Muscle layer of colon (tissue), 2 donors: ENCODE measurements around the gene CUEDC1.
A peak's percentile ranks its signal among the peaks of the same experiment; 100 is the strongest.
"Not testable (repeated sequence)": the region's sequence is repeated elsewhere in the genome, so short reads cannot be mapped to it uniquely, and the experiment has no call there.

Experiments
- H3K27ac ChIP-seq: one replicate; pipeline ENCODE4 v1.7.0; 2013; ENCODE audit warnings: low read depth, mild to moderate bottlenecking, low read length, moderate library complexity
- H3K27me3 ChIP-seq, 2 donors: one replicate each; pipeline ENCODE4 v1.7.0; 2013; ENCODE audit warnings: low read length in 2 of 2, mild to moderate bottlenecking in 2 of 2; ENCODE audit not compliant: insufficient read depth in 2 of 2, control insufficient read depth in 1 of 2
- H3K36me3 ChIP-seq: one replicate; pipeline ENCODE4 v1.7.0; 2013; ENCODE audit warnings: mild to moderate bottlenecking, low read length; ENCODE audit not compliant: insufficient read depth
- H3K4me1 ChIP-seq: one replicate; pipeline ENCODE4 v1.7.0; 2013; ENCODE audit warnings: mild to moderate bottlenecking, low read length; ENCODE audit not compliant: insufficient read depth
- H3K4me3 ChIP-seq, 2 donors: one replicate each; pipeline ENCODE4 v1.7.0; 2013; ENCODE audit warnings: low read length in 2 of 2, low read depth in 1 of 2, mild to moderate bottlenecking in 1 of 2, moderate library complexity in 1 of 2
- H3K9ac ChIP-seq: one replicate; pipeline ENCODE4 v1.7.0; 2013; ENCODE audit warnings: low read length
- H3K9me3 ChIP-seq: one replicate; pipeline ENCODE4 v1.7.0; 2013; ENCODE audit warnings: mild to moderate bottlenecking, low read length
- donor health status: abdominal sarcoma.
- donor health status: Adenocarcinoma of cecum.

Gene CUEDC1

DNA sequence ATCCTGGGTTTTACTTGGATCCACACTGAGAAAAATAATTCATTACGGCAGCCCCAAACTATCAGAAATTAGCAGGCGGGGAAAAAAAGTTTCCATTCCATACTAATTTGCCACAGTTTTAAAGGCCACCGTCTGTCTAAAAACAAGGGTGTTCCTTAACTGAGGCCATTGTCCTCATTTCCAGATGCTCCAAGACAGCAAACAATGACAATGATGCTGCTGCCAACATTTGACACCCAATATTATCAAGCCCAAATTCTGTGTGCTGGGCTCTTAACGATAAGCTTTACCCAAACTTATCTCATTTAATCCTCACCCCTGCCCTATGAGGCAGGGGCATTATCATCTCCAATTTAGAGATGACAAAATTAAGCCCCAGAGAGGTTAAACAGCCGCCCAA, 26.3 kb downstream of the CUEDC1 start:
- Histone ChIP-seq H3K9me3 (no peaks in the 10 kb centered on the region), H3K36me3 (no peaks in the 10 kb centered on the region), H3K9ac (no peak overlapping the region), H3K27ac (peak overlapping the region; percentile 59), H3K4me3 (no peak overlapping the region), H3K27me3 (no peaks in the 10 kb centered on the region), H3K4me1 (peaks cover 82% of the 10 kb centered on the region)

DNA sequence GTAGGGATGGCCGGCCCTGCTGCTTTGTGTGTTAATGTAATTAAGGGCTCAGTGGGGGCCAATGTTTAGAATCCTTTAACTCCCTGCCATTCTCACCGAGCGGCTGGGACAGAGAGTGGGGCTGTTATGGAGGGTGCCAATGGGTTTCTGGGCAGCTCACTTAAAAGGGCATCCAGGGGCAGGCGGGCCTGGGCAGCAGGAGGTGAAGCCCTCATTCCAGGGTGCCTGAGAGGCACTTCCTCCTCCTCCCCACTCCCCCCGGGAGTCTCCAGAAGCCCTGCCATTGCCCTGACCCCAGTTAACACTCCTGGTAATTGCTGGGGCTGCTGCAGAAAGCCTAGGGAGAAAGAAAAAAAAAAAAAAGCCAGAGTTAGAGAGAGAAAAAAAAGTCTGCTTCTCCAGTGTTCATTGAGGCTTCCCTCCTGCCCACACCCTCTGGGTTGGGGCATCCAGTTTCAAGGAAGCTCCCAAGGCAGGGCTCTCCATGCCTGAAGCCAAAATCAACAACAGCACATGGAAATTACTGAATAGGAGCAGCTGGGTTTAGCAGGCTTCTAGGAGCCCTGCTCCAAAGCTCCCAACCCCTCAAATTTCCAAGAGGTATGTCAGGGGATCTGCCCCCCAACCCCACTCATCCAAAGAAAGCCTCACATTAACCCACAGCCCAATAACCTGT, 28.0 kb downstream of the CUEDC1 start:
- no peaks in the 10 kb centered on the region for H3K36me3 ChIP-seq
- no peak overlapping the region for H3K4me3 ChIP-seq
- H3K9ac ChIP-seq, result peak overlapping the region; percentile 22
- H3K9me3 ChIP-seq, result no peaks in the 10 kb centered on the region
- peak overlapping the region; percentile 86 for H3K27ac ChIP-seq
- peaks cover 85% of the 10 kb centered on the region for H3K4me1 ChIP-seq
- no peaks in the 10 kb centered on the region for H3K27me3 ChIP-seq

DNA sequence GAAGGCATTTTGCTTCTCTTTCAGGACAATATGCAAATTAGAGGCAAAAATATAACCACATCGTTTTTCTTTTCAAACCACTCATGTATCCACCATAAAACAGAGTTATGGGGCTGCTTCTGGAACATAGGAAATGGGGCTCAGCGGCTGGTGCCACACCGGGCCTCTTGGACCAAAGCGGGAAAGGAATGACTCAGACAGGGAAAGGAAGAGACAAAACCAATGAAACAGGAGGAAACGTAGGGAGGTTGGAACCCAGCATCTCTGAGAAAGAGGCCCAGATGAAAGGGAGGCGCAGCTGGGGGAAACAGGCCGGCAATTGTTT, 28.5 kb downstream of the CUEDC1 start:
- Histone ChIP-seq H3K4me1 (peaks cover 90% of the 10 kb centered on the region), H3K9me3 (no peaks in the 10 kb centered on the region), H3K4me3 (no peak overlapping the region), H3K9ac (peak overlapping the region; percentile 22), H3K36me3 (no peaks in the 10 kb centered on the region), H3K27me3 (no peaks in the 10 kb centered on the region), H3K27ac (peak overlapping the region; percentile 86)

DNA sequence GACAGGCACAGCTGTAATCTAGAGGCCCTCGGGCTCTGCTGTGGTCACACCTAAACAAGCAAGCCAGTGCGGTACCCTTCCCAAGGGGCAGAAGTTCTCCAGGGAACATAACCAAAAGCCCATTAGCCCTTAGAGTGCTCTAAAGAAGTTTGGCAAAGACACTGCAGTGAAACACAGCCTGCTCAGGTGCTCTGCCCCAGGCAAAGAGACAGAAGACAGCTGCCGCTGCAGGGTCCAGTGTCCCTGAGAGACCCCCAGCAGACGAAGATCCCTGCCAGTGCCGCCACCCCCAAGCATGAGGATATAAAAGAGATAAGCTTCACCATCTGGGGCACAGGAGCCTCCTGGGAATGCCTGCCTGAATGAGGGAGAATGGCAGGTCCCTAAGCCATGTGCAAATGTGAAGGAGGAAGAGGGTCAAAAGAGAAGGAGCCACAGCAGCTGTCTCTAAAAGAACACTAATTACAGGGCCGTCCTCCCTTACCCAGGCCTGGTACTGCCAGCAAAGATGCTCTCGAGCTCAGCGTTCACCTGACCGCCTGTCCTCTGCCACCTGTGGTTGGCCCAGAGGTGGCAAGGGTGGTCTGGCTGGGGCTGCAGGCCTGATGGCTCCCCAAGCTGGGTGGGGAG, 29.7 kb downstream of the CUEDC1 start:
- Histone ChIP-seq H3K9me3 (no peaks in the 10 kb centered on the region), H3K27ac (peak overlapping the region; percentile 86), H3K4me3 (no peak overlapping the region), H3K9ac (peak overlapping the region; percentile 22), H3K27me3 (no peaks in the 10 kb centered on the region), H3K4me1 (peaks cover 90% of the 10 kb centered on the region), H3K36me3 (no peaks in the 10 kb centered on the region)

DNA sequence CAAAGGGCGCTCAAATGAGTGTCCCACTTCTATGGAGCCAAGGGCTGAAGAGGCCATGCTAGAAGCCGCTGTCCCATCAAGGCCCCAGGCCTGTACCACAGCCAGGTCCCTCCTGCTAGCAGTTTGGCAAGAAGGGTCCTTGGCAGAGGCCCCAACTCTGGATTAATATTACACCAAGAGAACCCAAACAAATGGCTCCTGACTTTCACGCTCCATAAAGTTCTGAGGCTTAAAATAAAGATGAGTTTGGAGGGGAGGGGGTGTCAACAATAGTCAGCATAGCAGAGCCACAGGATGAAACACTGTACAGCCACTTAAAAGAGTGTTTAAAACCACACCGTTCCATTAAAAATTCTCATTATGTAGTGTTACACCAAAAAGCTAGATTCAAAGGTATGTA, 30.5 kb downstream of the CUEDC1 start:
- Histone ChIP-seq H3K9me3 (no peaks in the 10 kb centered on the region), H3K4me3 (no peak overlapping the region), H3K27ac (peak overlapping the region; percentile 86), H3K27me3 (no peaks in the 10 kb centered on the region), H3K9ac (no peak overlapping the region), H3K4me1 (peaks cover 92% of the 10 kb centered on the region), H3K36me3 (no peaks in the 10 kb centered on the region)

DNA sequence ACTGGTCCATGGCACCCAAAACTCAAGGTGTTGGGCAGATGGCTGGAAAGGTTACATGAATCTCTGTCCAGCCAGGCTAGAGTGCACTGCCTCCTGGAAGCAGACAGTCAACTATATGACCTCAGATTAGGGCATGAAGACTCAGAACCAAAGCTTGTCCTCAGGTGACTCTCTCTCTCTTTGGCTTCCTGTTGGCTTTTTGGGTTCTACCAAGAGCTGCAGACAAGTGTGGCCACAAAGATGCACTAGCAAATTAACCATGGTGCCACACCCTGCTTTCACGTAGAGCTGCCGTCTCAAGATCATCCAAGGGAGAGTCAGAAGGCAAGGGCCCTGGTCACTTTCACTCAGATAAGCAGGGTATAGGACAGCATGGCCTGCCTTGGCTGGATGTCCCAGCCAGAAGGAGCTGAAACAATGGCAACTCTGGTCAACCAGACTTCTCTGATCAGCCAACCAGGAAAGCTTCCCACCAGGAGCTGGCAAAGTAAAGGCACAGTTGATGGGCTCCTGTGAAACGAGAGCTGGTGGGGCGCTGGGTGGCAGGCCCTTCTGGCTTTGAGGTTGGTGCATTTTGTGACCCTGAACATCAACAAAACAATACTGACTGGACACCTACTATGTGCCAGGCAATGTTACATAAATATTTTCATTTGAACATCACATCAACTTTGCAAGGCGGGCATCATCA, 31.9 kb downstream of the CUEDC1 start:
- Histone ChIP-seq H3K27me3 (no peaks in the 10 kb centered on the region), H3K9ac (no peak overlapping the region), H3K4me1 (peaks cover 86% of the 10 kb centered on the region), H3K9me3 (no peaks in the 10 kb centered on the region), H3K36me3 (no peaks in the 10 kb centered on the region), H3K4me3 (no peak overlapping the region), H3K27ac (peak overlapping the region; percentile 83)

DNA sequence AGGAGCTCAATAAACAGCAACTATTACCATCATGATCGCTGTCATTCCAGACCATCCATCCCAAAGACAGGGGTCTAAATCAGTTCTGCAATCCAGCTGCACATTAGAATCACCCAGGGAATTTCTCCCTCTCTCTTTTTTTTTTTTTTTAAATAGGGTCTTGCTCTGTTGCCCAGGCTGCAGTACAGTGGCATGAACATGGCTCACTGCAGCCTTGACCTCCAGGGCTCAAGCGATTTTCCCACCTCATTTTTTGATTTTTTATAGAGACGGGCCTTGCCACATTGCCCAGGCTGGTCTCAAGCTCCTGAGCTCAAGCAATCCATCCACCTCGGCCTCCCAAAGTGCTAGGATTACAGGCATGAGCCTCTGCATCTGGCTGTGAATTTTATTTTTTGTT, 32.5 kb downstream of the CUEDC1 start:
- H3K27me3 ChIP-seq, H3K36me3 ChIP-seq, H3K9ac ChIP-seq, H3K4me3 ChIP-seq, H3K9me3 ChIP-seq: not testable (repeated sequence)
- Histone ChIP-seq H3K27ac (peak overlapping the region; percentile 83), H3K4me1 (peaks cover 86% of the 10 kb centered on the region)

DNA sequence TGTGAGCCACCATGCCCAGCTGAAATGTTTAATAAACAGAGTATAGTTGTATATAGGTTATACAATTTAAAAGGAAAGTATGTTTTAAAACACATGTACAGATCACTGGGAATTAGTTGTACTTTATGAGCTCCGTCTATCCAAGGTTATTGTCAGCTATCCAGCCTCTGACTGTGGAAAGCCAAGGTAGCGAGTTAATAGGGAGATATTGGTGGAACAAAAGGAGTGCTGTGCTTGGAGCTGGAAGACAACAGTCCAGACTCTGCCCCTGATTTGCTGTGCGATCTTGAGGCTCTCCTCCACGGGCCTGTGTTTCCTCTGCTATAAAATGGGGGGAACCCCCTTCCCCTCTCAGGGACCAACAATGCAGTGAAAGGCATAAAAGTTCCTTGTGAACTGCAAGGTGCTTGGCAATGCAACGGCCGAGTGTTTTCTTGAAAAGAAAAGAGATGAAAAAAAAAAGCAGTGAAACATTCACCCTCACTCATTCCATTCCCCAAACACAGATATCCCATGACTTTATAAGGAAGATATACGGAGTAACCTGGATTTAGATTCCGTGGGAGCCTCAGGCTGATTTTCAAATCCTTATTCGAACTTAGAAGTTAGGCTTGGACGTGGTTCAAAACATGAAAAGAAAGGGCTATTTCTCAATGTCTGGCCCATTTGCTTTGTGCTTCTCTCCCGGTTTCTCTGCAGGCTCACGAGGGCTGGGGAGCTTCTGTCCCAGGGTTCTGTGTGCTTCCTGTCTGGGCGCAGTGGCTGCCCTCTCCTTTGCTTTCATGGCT, 34.1 kb downstream of the CUEDC1 start:
- Histone ChIP-seq H3K27ac (peak overlapping the region; percentile 83), H3K4me1 (peaks cover 86% of the 10 kb centered on the region), H3K9me3 (no peaks in the 10 kb centered on the region), H3K27me3 (no peaks in the 10 kb centered on the region), H3K4me3 (peak overlapping the region in 1 of 2 donors; percentile 21), H3K36me3 (no peaks in the 10 kb centered on the region), H3K9ac (peak overlapping the region; percentile 40)

DNA sequence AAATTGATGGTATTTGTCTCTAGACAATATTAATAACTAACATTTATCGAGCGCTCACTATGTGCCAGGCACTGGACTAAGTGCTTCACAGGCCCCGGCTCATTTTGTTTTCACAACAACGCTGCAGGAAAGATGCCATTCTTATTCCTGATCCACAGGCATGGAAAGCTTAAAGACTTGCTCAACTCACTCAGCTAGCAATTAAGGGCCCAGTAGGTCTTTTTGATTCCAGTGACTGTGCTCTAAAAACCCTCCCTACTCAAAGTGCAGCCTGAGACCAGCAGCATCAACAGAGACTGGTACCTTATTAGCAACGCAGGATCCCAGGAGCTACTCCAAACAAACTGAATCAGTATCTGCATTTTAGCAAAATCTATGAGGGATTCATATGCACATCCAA, 35.3 kb downstream of the CUEDC1 start:
- H3K27me3 ChIP-seq, result no peaks in the 10 kb centered on the region
- peak overlapping the region; percentile 83 for H3K27ac ChIP-seq
- H3K9me3 ChIP-seq, result no peaks in the 10 kb centered on the region
- H3K4me1 ChIP-seq, result peaks cover 86% of the 10 kb centered on the region
- H3K4me3 ChIP-seq, result no peak overlapping the region
- peak overlapping the region; percentile 13 for H3K9ac ChIP-seq
- H3K36me3 ChIP-seq, result no peaks in the 10 kb centered on the region

DNA sequence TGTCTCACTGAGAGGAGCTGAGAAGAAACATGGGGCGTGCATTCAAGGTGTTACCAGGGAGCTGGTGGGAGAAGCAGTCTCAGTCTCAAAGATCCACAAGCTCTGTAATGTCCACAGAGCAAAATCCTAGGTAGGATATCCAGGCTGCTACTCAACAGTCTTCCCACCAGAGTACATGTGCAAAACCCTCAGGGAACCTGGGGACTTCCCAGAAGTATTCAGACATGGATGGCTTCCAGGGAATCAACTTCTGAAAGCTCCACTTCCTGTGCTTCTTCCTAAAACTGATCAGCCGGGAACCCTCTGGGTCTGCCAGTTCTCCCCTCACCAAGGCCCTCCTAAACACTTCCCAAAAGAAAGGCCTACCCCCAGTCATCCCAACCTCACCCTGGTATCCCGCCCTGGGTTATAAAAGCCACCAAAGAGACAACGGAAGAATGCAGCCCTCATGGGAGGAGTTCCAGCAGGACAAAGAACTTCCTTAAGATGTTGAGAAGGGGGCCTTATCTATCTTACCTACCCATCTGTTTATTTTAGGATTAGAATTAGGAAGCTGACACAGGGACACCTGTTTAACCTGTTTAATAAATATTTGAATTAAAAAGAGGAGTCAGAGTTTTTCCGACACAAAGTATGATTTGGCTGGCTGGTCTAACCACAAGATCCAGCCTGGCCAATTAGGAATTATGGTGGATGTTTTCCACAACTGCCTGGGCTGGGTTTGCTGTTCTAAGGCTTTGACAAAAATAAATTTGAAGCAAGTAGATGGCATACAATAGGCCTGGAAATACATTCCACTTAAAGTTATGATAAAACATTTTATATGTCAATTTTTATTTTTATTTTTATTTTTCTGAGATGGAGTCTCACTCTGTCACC, 37.0 kb downstream of the CUEDC1 start:
- Histone ChIP-seq H3K4me1 (peaks cover 91% of the 10 kb centered on the region), H3K36me3 (no peaks in the 10 kb centered on the region)

More for the DNA sequence above, 37.0 kb downstream of the CUEDC1 start:
- H3K27me3 ChIP-seq, result no peaks in the 10 kb centered on the region
- H3K9ac ChIP-seq, result no peak overlapping the region
- H3K4me3 ChIP-seq, result no peak overlapping the region
- H3K9me3 ChIP-seq, result no peaks in the 10 kb centered on the region
- peak overlapping the region; percentile 84 for H3K27ac ChIP-seq
